Osteoblast (primary cell): ENCODE data around the gene TXNL4A. TPM values are rescaled to one million over a fixed set of nuclear protein-coding genes. Genes with fewer than 3 reads are reported as not detected.

Experiments
- DNase-seq: peaks from one replicate; pipeline ENCODE4 v3.0.0; 2011; ENCODE audit warnings: low spot score, mixed read lengths; ENCODE audit not compliant: insufficient read length; ENCODE audit errors: missing footprints
- H2AFZ ChIP-seq: 2 replicates; pipeline ENCODE4 v1.6.0; 2011; ENCODE audit warnings: mild to moderate bottlenecking, low read length
- H3K27ac ChIP-seq: 2 replicates; pipeline ENCODE4 v1.5.1; 2011; ENCODE audit warnings: mild to moderate bottlenecking, low read depth, low read length, moderate library complexity
- H3K27me3 ChIP-seq: 2 replicates; pipeline ENCODE4 v1.6.0; 2012; ENCODE audit warnings: mild to moderate bottlenecking, control low read depth, inconsistent platforms, low read length, moderate library complexity; ENCODE audit not compliant: insufficient read depth
- H3K36me3 ChIP-seq: 2 replicates; pipeline ENCODE4 v1.5.1; 2011; ENCODE audit warnings: mild to moderate bottlenecking, low read length, control low read depth, moderate library complexity; ENCODE audit not compliant: insufficient read depth
- H3K4me1 ChIP-seq: 2 replicates; pipeline ENCODE4 v1.5.1; 2011; ENCODE audit warnings: mild to moderate bottlenecking, low read length, control low read depth, moderate library complexity; ENCODE audit not compliant: insufficient read depth
- H3K4me2 ChIP-seq: 2 replicates; pipeline ENCODE4 v1.6.0; 2011; ENCODE audit warnings: mild to moderate bottlenecking, low read length; ENCODE audit not compliant: insufficient read depth
- H3K4me3 ChIP-seq: fragments of 200-600 bp; sonication (generic); 3 replicates; pipeline ENCODE4 v1.5.1; 2012; ENCODE audit warnings: mild to moderate bottlenecking, low read length, inconsistent platforms; ENCODE audit not compliant: insufficient read depth
- H3K79me2 ChIP-seq: 2 replicates; pipeline ENCODE4 v1.6.0; 2012; ENCODE audit warnings: mild to moderate bottlenecking, low read length, control low read depth, inconsistent platforms; ENCODE audit not compliant: insufficient read depth
- H3K9me3 ChIP-seq: 2 replicates; pipeline ENCODE4 v1.5.1; 2011; ENCODE audit warnings: low read depth, low read length, control low read depth
- H4K20me1 ChIP-seq: 2 replicates; pipeline ENCODE4 v1.6.0; 2012; ENCODE audit warnings: mild to moderate bottlenecking, low read length, control low read depth; ENCODE audit not compliant: insufficient read depth
- CTCF ChIP-seq: IDR thresholded peaks from 2 replicates; pipeline ENCODE4 v1.5.1; 2011; ENCODE audit warnings: mild to moderate bottlenecking, low read depth, low read length, moderate library complexity; ENCODE audit errors: extremely low read depth
- total RNA-seq: library from RNA; depleted of rRNA; stranded (reverse); fragments of >200 nt; gene quantifications from 2 replicates; pipeline ENCODE4 v1.2.3, GENCODE V29; 2012

The TXNL4A gene
- total RNA-seq, 1 donor, result 54.6 TPM

GRCh38 chr18:79952996-79953559 is 35.3 kb downstream of the TXNL4A start:
- Histone ChIP-seq H3K4me1 (peaks cover 11% of the 10 kb centered on the region), H2AFZ (no peak overlapping the region), H3K36me3 (peaks cover 10% of the 10 kb centered on the region), H3K27ac (no peak overlapping the region), H4K20me1 (peaks cover 22% of the 10 kb centered on the region), H3K79me2 (peaks cover 30% of the 10 kb centered on the region), H3K9me3 (no peaks in the 10 kb centered on the region), H3K4me3 (no peak overlapping the region), H3K27me3 (no peaks in the 10 kb centered on the region), H3K4me2 (no peak overlapping the region)
- DNase-seq, result peak; percentile 70
- TF ChIP-seq CTCF, result no peak

GRCh38 chr18:79952456-79952995 is 35.8 kb downstream of the TXNL4A start:
- Histone ChIP-seq H2AFZ (peak overlapping the region; percentile 78), H3K27ac (no peak overlapping the region)
- TF ChIP-seq CTCF, result no peak

GRCh38 chr18:79951545-79952455 is 36.6 kb downstream of the TXNL4A start, which contains the start of gene SLC66A2:
Gene SLC66A2 (minus strand): TSS chr18:79951653. CDS start chr18:79950926, 727 bp downstream.
- peak; percentile 100 for DNase-seq
- Histone ChIP-seq H3K27ac (peak within 1 kb of the TSS; percentile 58), H3K79me2 (peaks cover 42% of the 10 kb centered on the region), H3K9me3 (no peaks in the 10 kb centered on the region), H4K20me1 (peaks cover 30% of the 10 kb centered on the region), H3K4me2 (peak within 1 kb of the TSS; percentile 87), H3K4me1 (peaks cover 11% of the 10 kb centered on the region), H3K27me3 (no peaks in the 10 kb centered on the region), H2AFZ (peak within 1 kb of the TSS; percentile 78), H3K4me3 (peak within 1 kb of the TSS; percentile 85), H3K36me3 (peaks cover 10% of the 10 kb centered on the region)
- no peak for TF ChIP-seq CTCF

More at GRCh38 chr18:79952456-79952995, 35.8 kb downstream of the TXNL4A start:
- Histone ChIP-seq H4K20me1 (peaks cover 28% of the 10 kb centered on the region), H3K27me3 (no peaks in the 10 kb centered on the region), H3K36me3 (peaks cover 10% of the 10 kb centered on the region), H3K4me1 (peaks cover 11% of the 10 kb centered on the region), H3K4me3 (peak overlapping the region; percentile 85), H3K9me3 (no peaks in the 10 kb centered on the region), H3K79me2 (peaks cover 36% of the 10 kb centered on the region), H3K4me2 (peak overlapping the region; percentile 87)
- DNase-seq, result no peak
